ENCODE data around the gene PTPN18.

- no peak for TF ChIP-seq CTCF (conservative IDR thresholded peaks at IDR 0.05; ENCODE audit: low read depth, low read length)
- no peak for TF ChIP-seq ELK1 (IDR thresholded peaks at IDR 0.05; ENCODE audit: borderline replicate concordance, low read depth, low read length)
- TF ChIP-seq RAD21 (IDR thresholded peaks at IDR 0.05; ENCODE audit: low read length) = no peak
- no peak for TF ChIP-seq BHLHE40 (IDR thresholded peaks at IDR 0.05; ENCODE audit: low read depth, low read length)
- TF ChIP-seq CHD1 (IDR thresholded peaks at IDR 0.05; ENCODE audit: low read depth, low read length) = no peak
- TF ChIP-seq MAFK (IDR thresholded peaks at IDR 0.05; ENCODE audit: low read depth, low read length) = no peak
- TF ChIP-seq RFX5 (IDR thresholded peaks at IDR 0.05; ENCODE audit: low read depth, low read length) = no peak
- TF ChIP-seq POLR2A (IDR thresholded peaks at IDR 0.05; ENCODE audit: low read depth, low read length) = no peak
- TF ChIP-seq NFE2L2 (IDR thresholded peaks at IDR 0.05; ENCODE audit: low read depth, low read length) = no peak
- no peak for TF ChIP-seq SMC3 (IDR thresholded peaks at IDR 0.05; ENCODE audit: low read depth, low read length)
- TF ChIP-seq CEBPB (IDR thresholded peaks at IDR 0.05; ENCODE audit: low read depth, low read length) = no peak
These were observed 21.6 kb downstream of the PTPN18 start for GRCh38 chr2:130377491-130377890.

All from IMR-90 (cell line).